Progenitor cell of endocrine pancreas (in vitro differentiated cells): ENCODE data around the gene SPOCK2. TPM values are rescaled to one million over a fixed set of nuclear protein-coding genes. Genes with fewer than 3 reads are reported as not detected.
A peak's percentile ranks its signal among the peaks of the same experiment; 100 is the strongest.

Experiments
- DNase-seq: peaks from one replicate; pipeline ENCODE4 v3.0.0; 2021; ENCODE audit warnings: low spot score; ENCODE audit not compliant: unreplicated experiment
- H3K27ac Mint-ChIP-seq: 2 replicates; pipeline ENCODE4 v1.8.0; 2021; ENCODE audit warnings: mild to moderate bottlenecking, moderate library complexity, mixed read lengths
- H3K27me3 Mint-ChIP-seq: 2 replicates; pipeline ENCODE4 v1.8.0; 2021; ENCODE audit warnings: mixed read lengths
- H3K36me3 Mint-ChIP-seq: 2 replicates; pipeline ENCODE4 v1.8.0; 2022; ENCODE audit warnings: mixed read lengths; ENCODE audit not compliant: insufficient read depth
- H3K4me1 Mint-ChIP-seq: 2 replicates; pipeline ENCODE4 v1.8.0; 2021; ENCODE audit warnings: low read depth, mixed read lengths
- H3K4me3 Mint-ChIP-seq: 2 replicates; pipeline ENCODE4 v1.8.0; 2021; ENCODE audit warnings: low read depth, mild to moderate bottlenecking, moderate library complexity, mixed read lengths
- H3K9me3 Mint-ChIP-seq: 2 replicates; pipeline ENCODE4 v1.8.0; 2021; ENCODE audit warnings: low read depth, mixed read lengths
- total RNA-seq: library from RNA; stranded (reverse); gene quantifications from 2 replicates; pipeline ENCODE4 v1.2.1, GENCODE V29; 2021
- TF ChIP-seq, protein P1 (sequence below): fragments of 200-600 bp; sonication (generic); IDR thresholded peaks from one replicate; pipeline ENCODE4 v1.5.0; 2021; ENCODE audit warnings: antibody characterized with exemption, mild to moderate bottlenecking; ENCODE audit not compliant: unreplicated experiment

SPOCK2 gene
- total RNA-seq, 1 donor from 2014 or later = 47.7 TPM

- no peak overlapping the region for H3K4me3 Mint-ChIP-seq
- DNase-seq = no peak
- no peaks in the 10 kb centered on the region for H3K9me3 Mint-ChIP-seq
- peak overlapping the region; percentile 45 for H3K27ac Mint-ChIP-seq
- H3K4me1 Mint-ChIP-seq = peaks cover 9% of the 10 kb centered on the region
- TF ChIP-seq, protein P1, sequence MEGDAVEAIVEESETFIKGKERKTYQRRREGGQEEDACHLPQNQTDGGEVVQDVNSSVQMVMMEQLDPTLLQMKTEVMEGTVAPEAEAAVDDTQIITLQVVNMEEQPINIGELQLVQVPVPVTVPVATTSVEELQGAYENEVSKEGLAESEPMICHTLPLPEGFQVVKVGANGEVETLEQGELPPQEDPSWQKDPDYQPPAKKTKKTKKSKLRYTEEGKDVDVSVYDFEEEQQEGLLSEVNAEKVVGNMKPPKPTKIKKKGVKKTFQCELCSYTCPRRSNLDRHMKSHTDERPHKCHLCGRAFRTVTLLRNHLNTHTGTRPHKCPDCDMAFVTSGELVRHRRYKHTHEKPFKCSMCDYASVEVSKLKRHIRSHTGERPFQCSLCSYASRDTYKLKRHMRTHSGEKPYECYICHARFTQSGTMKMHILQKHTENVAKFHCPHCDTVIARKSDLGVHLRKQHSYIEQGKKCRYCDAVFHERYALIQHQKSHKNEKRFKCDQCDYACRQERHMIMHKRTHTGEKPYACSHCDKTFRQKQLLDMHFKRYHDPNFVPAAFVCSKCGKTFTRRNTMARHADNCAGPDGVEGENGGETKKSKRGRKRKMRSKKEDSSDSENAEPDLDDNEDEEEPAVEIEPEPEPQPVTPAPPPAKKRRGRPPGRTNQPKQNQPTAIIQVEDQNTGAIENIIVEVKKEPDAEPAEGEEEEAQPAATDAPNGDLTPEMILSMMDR = no peak
- H3K36me3 Mint-ChIP-seq = peaks cover 11% of the 10 kb centered on the region
- H3K27me3 Mint-ChIP-seq = no peaks in the 10 kb centered on the region
Measured at GRCh38 chr10:72009051-72009424, 79.3 kb downstream of the SPOCK2 start.

Other genes starting within 250 kb of the SPOCK2 start
- gene PSAP, start 237.3 kb downstream of the SPOCK2 start, total RNA-seq = 510 and 538 TPM in 2 replicates
- 12.9 and 14.1 TPM in 2 replicates for gene CHST3, start 124.2 kb downstream of the SPOCK2 start, total RNA-seq
- 85.3 and 85.9 TPM in 2 replicates for gene ANAPC16, start 127.5 kb upstream of the SPOCK2 start, total RNA-seq
- gene ASCC1, start 127.7 kb upstream of the SPOCK2 start, total RNA-seq = 40.0 and 42.2 TPM in 2 replicates
- 36.9 and 49.7 TPM in 2 replicates for gene DDIT4, start 185.4 kb upstream of the SPOCK2 start, total RNA-seq